Thoracic aorta (tissue), 2 donors: Measurements from ENCODE around the gene SHROOM4. TPM values are rescaled to one million over a fixed set of nuclear protein-coding genes. Genes with fewer than 3 reads are reported as not detected.

ENCODE experiments used
- ATAC-seq: fragments of 150-250 bp; one replicate; pipeline ENCODE4 v1.8.0; 2017; ENCODE audit warnings: low read depth; ENCODE audit not compliant: insufficient number of reproducible peaks, low FRiP score
- DNase-seq: peaks from one replicate; pipeline ENCODE4 v3.0.0-alpha.2; 2020; ENCODE audit warnings: low spot score
- H3K27ac ChIP-seq, 2 donors: fragments of 200-600 bp; sonication (generic); 1 replicate in 1 of 2; 2 replicates in 1 of 2; pipeline ENCODE4 v1.5.1; 2016; ENCODE audit warnings: mild to moderate bottlenecking in 2 of 2, moderate library complexity in 2 of 2
- H3K27me3 ChIP-seq: fragments of 200-600 bp; sonication (generic); replicated peaks from 2 replicates; pipeline ENCODE4 v1.6.0; 2016; ENCODE audit warnings: mild to moderate bottlenecking; ENCODE audit not compliant: insufficient read depth
- H3K36me3 ChIP-seq: fragments of 200-600 bp; sonication (generic); one replicate; pipeline ENCODE4 v1.5.1; 2016
- H3K4me1 ChIP-seq, 2 donors: fragments of 200-600 bp; sonication (generic); 1 replicate in 1 of 2; 2 replicates in 1 of 2; pipeline versions ENCODE4 v1.5.1 to v1.6.0; 2016; ENCODE audit warnings: low read depth in 2 of 2, mild to moderate bottlenecking in 1 of 2; ENCODE audit not compliant: control insufficient read depth in 1 of 2
- H3K4me3 ChIP-seq: fragments of 200-600 bp; sonication (generic); 2 replicates; pipeline ENCODE4 v1.5.1; 2016; ENCODE audit warnings: mild to moderate bottlenecking
- H3K9me3 ChIP-seq: fragments of 200-600 bp; sonication (generic); 2 replicates; pipeline ENCODE4 v1.5.1; 2016
- total RNA-seq, 2 donors: library from RNA; depleted of rRNA; stranded (reverse); fragments of >200 nt; gene quantifications; one replicate each; pipeline versions ENCODE4 v1.1.0 to v1.2.3, GENCODE V29; 2016
- TF ChIP-seq, protein P1 (sequence below): fragments of 200-600 bp; sonication (generic); IDR thresholded peaks from one replicate; pipeline ENCODE4 v1.5.1; 2019; ENCODE audit warnings: antibody characterized with exemption

Gene SHROOM4
- total RNA-seq, 2 donors from 2014 or later, result 16.0 to 24.2 TPM

DNA sequence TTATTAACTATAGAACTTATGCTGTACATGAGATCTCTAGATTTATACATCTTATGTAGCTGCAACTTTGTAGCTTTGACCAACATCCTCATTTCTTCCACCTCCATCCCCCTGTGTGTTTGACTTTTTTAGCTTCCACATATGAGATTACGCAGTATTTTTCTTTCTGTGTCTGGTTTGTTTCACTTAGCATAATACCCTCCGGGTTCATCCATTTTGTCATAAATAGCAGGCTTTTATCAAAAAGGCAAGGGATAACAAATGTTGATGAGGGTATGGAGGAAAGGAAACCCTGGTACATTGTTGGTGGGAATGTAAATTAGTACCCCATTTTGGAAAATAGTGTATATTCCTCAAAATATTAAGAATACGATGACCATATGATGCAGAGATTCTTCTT is 227.0 kb downstream of the SHROOM4 start:
- no peak for ATAC-seq
- no peak overlapping the region for H3K27ac ChIP-seq
- no peak for DNase-seq
- no peaks in the 10 kb centered on the region for H3K36me3 ChIP-seq
- no peaks in the 10 kb centered on the region for H3K4me1 ChIP-seq
- no peaks in the 10 kb centered on the region for H3K27me3 ChIP-seq
- H3K9me3 ChIP-seq, result no peaks in the 10 kb centered on the region
- TF ChIP-seq, protein P1, sequence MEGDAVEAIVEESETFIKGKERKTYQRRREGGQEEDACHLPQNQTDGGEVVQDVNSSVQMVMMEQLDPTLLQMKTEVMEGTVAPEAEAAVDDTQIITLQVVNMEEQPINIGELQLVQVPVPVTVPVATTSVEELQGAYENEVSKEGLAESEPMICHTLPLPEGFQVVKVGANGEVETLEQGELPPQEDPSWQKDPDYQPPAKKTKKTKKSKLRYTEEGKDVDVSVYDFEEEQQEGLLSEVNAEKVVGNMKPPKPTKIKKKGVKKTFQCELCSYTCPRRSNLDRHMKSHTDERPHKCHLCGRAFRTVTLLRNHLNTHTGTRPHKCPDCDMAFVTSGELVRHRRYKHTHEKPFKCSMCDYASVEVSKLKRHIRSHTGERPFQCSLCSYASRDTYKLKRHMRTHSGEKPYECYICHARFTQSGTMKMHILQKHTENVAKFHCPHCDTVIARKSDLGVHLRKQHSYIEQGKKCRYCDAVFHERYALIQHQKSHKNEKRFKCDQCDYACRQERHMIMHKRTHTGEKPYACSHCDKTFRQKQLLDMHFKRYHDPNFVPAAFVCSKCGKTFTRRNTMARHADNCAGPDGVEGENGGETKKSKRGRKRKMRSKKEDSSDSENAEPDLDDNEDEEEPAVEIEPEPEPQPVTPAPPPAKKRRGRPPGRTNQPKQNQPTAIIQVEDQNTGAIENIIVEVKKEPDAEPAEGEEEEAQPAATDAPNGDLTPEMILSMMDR, result no peak
- no peak overlapping the region for H3K4me3 ChIP-seq

DNA sequence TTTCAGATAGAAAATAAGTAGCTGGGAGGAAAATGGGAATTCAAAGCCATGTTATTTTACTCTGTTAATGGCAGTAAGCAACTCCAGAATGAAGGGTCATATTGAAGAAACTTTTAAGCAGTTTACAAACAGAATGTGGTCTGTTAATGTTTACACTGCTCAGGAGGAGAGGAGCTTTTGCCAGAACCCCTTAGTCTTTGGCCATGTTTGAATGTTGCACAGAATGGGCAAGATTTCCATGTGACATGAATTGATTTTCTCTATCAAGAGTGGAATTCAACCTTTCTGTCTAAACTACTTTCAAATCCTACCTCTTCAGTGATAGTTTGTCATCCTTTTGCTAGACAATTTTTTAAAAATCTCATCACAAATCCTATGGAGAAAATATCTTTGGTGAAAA is 227.6 kb downstream of the SHROOM4 start:
- Histone ChIP-seq H3K27ac (no peak overlapping the region), H3K27me3 (no peaks in the 10 kb centered on the region), H3K9me3 (no peaks in the 10 kb centered on the region), H3K36me3 (no peaks in the 10 kb centered on the region), H3K4me3 (no peak overlapping the region), H3K4me1 (no peaks in the 10 kb centered on the region)
- TF ChIP-seq, protein P1, result no peak
- ATAC-seq, result no peak
- no peak for DNase-seq

DNA sequence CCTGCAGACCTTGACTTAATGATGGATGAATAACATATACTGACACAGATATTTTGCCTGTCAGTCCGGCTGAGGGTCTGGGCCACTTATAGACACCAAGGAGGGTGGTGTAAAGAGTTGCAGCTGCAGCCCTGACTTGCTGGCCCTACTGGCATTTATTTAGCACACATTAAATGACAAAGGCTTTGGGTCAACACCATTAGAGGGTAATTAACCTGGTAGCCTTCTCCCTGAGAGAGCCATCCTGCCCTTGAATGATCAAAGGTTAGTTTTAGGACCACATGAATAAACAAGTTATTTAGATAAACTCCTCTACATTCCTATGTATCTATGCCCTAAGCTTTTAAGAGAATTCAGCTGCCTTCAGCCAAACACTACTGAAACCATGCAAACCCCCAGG is 232.6 kb downstream of the SHROOM4 start:
- H3K4me1 ChIP-seq, result no peaks in the 10 kb centered on the region
- H3K27ac ChIP-seq, result no peak overlapping the region
- no peaks in the 10 kb centered on the region for H3K9me3 ChIP-seq
- TF ChIP-seq, protein P1, result no peak
- H3K36me3 ChIP-seq, result no peaks in the 10 kb centered on the region
- H3K4me3 ChIP-seq, result no peak overlapping the region
- no peak for ATAC-seq
- no peak for DNase-seq
- H3K27me3 ChIP-seq, result no peaks in the 10 kb centered on the region

DNA sequence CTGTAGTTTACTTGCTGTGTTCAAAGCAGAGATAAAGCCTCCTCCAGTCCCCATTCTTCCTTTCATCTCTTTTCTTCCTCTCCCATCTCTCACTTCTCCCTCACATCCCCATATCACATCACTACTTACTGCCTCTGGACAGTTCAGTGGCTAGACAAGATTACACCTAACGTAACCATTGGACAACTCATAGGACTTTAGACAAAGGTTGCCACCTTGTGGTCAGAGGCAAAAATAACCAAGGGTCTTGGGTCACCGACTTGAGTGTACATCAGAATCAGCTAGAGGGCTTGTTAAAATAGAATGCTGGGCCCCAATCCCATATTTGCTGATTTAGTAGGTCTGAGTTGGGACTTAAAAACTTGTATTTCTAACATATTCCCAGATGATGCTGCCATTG is 234.0 kb downstream of the SHROOM4 start:
- no peak for ATAC-seq
- DNase-seq, result no peak

DNA sequence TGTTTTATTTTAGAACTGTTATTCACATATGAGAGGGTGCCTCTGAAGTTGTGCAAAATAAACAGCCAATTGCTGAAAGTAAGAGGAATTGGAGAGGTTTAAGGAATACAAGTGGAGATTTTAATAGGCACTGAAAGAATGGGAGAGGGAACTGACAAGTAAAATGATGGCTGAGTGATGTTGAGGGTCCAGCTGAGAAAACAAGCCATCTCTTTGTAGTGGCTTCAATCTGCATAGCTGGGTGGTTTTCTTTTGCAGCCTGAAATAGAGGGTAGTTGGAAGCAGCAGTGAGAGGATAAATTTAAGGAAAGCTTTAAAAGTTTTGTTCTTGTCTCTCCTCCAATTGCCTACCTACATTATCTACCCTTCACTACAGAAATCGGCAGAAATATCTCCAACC is 236.7 kb downstream of the SHROOM4 start:
- DNase-seq (no peak), ATAC-seq (no peak)
- Histone ChIP-seq H3K36me3 (no peaks in the 10 kb centered on the region), H3K9me3 (no peaks in the 10 kb centered on the region), H3K27me3 (no peaks in the 10 kb centered on the region), H3K4me1 (no peaks in the 10 kb centered on the region), H3K27ac (no peak overlapping the region), H3K4me3 (no peak overlapping the region)
- TF ChIP-seq, protein P1, result no peak

More for the DNA sequence above, 234.0 kb downstream of the SHROOM4 start:
- no peaks in the 10 kb centered on the region for H3K9me3 ChIP-seq
- H3K4me1 ChIP-seq, result no peaks in the 10 kb centered on the region
- H3K27me3 ChIP-seq, result no peaks in the 10 kb centered on the region
- H3K27ac ChIP-seq, result no peak overlapping the region
- TF ChIP-seq, protein P1, result peak; percentile 25
- no peak overlapping the region for H3K4me3 ChIP-seq
- no peaks in the 10 kb centered on the region for H3K36me3 ChIP-seq
